Right forelimb (tissue), 1 donor: ENCODE data around the gene TMX1.

Source experiments
- DNase-seq: peaks from one replicate; pipeline ENCODE4 v3.0.0-alpha.2; 2018

TMX1 gene

GRCh38 chr14:51293912-51294389 is 53.9 kb downstream of the TMX1 start:
- no peak for DNase-seq

DNA sequence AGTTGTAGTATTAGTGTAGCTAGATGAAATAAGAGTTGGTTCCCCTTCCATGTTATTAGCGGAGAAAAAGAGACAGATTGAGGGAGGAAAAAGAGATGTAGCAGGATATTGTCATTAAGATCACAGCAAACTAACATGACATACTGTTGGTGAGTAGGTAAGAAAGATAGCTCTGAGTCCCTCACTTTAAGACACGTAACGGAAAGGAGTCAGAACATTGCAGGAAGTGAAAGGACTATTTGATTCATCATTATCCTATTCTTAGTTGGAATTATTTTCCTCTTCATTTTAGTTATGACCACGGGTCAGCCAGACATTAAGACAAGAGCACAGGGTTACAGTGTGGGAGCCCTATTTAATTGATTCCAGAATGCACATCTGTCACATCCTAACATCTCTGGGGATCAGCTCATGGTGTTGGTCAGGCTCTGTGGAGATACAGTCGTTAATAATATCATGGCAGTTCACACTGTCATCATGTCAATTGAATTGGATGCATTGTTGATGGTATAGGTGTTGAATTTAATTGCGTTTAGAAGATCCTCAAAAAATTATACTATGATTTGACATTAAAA is 55.0 kb downstream of the TMX1 start:
- DNase-seq = no peak

- no peak for DNase-seq
Observed at GRCh38 chr14:51295646-51296263, 55.7 kb downstream of the TMX1 start.

DNA sequence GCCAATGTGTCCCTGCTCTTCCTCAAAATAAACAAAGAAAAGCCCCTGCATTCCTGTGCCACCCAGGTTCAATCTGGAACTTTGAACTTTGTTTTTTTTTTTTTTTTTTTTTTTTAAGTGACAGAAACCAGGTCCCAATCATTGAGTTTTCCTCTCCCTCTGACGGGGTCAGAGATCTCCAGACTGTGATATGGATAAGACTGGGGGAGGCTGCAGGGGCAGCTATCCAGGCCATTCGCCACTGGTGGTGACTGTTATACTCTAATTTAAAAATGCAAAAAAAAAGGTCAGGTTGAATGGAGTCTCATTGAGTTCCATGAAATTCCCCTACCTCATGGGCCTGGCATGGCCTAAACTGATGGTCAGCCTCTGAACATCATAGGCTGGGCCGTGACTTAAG is 57.0 kb downstream of the TMX1 start:
- no peak for DNase-seq

- no peak for DNase-seq
Observed at GRCh38 chr14:51298895-51299294, 58.8 kb downstream of the TMX1 start.

GRCh38 chr14:51302295-51303030 is 62.4 kb downstream of the TMX1 start:
- DNase-seq = no peak

DNA sequence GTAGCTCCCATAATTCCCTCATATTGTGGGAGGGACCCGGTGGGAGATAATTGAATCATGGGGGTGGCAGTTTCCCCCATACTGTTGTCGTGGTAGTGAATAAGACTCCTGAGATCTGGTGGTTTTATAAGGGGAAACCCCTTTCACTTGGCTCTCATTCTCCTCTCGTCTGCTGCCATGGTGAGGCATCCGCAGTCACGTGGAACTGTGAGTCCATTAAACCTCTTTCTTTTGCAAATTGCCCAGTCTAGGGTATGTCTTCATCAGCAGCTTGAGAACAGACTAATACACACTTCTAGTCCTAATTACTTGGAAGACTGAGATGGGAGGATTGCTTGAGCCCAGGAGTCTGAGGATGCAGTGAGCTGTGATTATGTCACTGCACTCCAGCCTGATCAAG is 64.4 kb downstream of the TMX1 start:
- DNase-seq = no peak

GRCh38 chr14:51304941-51305340 is 64.9 kb downstream of the TMX1 start:
- DNase-seq = no peak

DNA sequence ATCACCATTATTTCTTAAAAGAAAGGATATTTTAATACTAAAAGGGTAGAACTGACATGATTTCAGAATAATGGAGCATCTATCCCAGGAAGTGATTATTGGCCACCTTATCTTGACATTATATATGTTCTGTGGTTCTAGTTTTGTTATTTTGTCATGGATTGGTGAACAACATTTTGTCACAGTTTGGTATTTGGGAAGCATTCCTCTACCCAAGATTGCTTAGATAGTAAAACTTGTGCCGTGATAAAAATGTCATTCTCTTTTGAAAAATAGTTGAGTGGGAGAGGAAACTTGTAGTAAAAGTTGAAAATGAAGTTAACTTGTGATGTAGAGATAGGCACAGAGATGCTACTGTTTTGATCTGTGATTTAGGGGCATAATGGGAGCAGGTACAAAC is 65.7 kb downstream of the TMX1 start:
- no peak for DNase-seq
